ENCODE measurements around the gene GSPT1.

The GSPT1 gene

GRCh38 chr16:11875721-11876120 is 40.0 kb downstream of the GSPT1 start:
- in situ Hi-C loops (cut with MboI; ENCODE audit: low pct_unique_long_range_greater_than_20kb, low sequenced_read_pairs, unreplicated experiment) = no loop called here
- DNase-seq (ENCODE audit: low spot score) = no peak
- no peak for TF ChIP-seq CTCF (IDR thresholded peaks at IDR 0.05; ENCODE audit: extremely low read depth, insufficient read depth, missing control alignments)

- no peak for DNase-seq (ENCODE audit: low spot score)
- no peak for TF ChIP-seq CTCF (IDR thresholded peaks at IDR 0.05; ENCODE audit: extremely low read depth, insufficient read depth, missing control alignments)
- in situ Hi-C loops (cut with MboI; ENCODE audit: low pct_unique_long_range_greater_than_20kb, low sequenced_read_pairs, unreplicated experiment) = loop anchor here (25.0 kb wide), 1 partner anchor 191 kb away; no protein-coding TSS in a partner anchor
Measured at GRCh38 chr16:11871193-11871592, 44.6 kb downstream of the GSPT1 start.

- TF ChIP-seq CTCF (IDR thresholded peaks at IDR 0.05; ENCODE audit: extremely low read depth, insufficient read depth, missing control alignments) = no peak
- DNase-seq (ENCODE audit: low spot score) = no peak
Measured at GRCh38 chr16:11870399-11870798, 45.4 kb downstream of the GSPT1 start.

GRCh38 chr16:11869353-11870228 is 46.2 kb downstream of the GSPT1 start:
- TF ChIP-seq CTCF (IDR thresholded peaks at IDR 0.05; ENCODE audit: extremely low read depth, insufficient read depth, missing control alignments) = no peak
- in situ Hi-C loops (cut with MboI; ENCODE audit: low pct_unique_long_range_greater_than_20kb, low sequenced_read_pairs, unreplicated experiment) = loop anchor here (25.0 kb wide), 1 partner anchor 193 kb away; no protein-coding TSS in a partner anchor
- no peak for DNase-seq (ENCODE audit: low spot score)

More at GRCh38 chr16:11870399-11870798, 45.4 kb downstream of the GSPT1 start:
- in situ Hi-C loops (cut with MboI; ENCODE audit: low pct_unique_long_range_greater_than_20kb, low sequenced_read_pairs, unreplicated experiment) = loop anchor here (25.0 kb wide), 1 partner anchor 192 kb away; no protein-coding TSS in a partner anchor

DNA sequence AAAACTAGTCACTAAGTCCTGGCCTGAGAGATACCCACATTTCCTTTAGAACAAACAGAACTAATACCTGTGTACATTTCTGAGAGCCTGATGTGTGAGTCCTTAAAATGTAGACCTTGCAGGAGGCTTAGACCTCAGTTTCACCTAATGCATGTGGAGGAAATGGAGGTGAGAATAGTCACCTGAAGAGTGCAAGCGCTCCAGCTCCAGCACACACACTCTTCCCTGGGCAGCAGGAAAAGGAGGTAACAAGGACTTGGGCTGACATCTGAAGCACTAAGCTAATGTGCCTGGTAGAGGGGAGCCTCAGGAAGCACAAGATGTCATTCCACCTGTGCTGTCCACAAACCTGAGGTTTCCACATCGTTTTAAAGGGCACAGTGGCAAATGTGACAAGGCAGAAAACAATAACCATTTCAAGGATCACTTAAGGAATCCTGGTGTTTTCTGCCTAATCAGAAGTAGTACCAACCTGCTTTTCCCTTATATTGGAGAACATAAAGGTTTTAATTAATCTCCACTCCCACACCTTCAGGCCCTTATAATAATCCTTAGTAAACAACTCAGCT is 47.3 kb downstream of the GSPT1 start:
- TF ChIP-seq CTCF (IDR thresholded peaks at IDR 0.05; ENCODE audit: extremely low read depth, insufficient read depth, missing control alignments) = no peak
- no peak for DNase-seq (ENCODE audit: low spot score)
- in situ Hi-C loops (cut with MboI; ENCODE audit: low pct_unique_long_range_greater_than_20kb, low sequenced_read_pairs, unreplicated experiment) = loop anchor here (25.0 kb wide), 1 partner anchor 194 kb away; no protein-coding TSS in a partner anchor

GRCh38 chr16:11862489-11862888 is 53.3 kb downstream of the GSPT1 start:
- TF ChIP-seq CTCF (IDR thresholded peaks at IDR 0.05; ENCODE audit: extremely low read depth, insufficient read depth, missing control alignments) = no peak
- DNase-seq (ENCODE audit: low spot score) = no peak
- in situ Hi-C loops (cut with MboI; ENCODE audit: low pct_unique_long_range_greater_than_20kb, low sequenced_read_pairs, unreplicated experiment) = loop anchor here (25.0 kb wide), 1 partner anchor 200 kb away; no protein-coding TSS in a partner anchor
